Natural killer cell (primary cell): ENCODE data around the gene HDAC1. TPM values are rescaled to one million over a fixed set of nuclear protein-coding genes. Genes with fewer than 3 reads are reported as not detected.

ENCODE experiments used
- ATAC-seq, 3 donors: fragments of 150-1000 bp in 2 of 3; fragments of 200-7000 bp in 1 of 3; cut with Tn5 transposase; 1 replicate in 1 of 3; 2 replicates in 2 of 3; pipeline ENCODE4 v1.10.0; 2021; ENCODE audit warnings: mild to moderate bottlenecking in 2 of 3, moderate library complexity in 2 of 3
- DNase-seq, 2 donors: peaks; one replicate each; pipeline versions ENCODE4 v3.0.0 to v3.0.0-alpha.2; 2013 to 2021; ENCODE audit warnings: mixed read lengths in 1 of 2
- H3K27ac ChIP-seq: one replicate; pipeline ENCODE4 v1.5.1; 2013; ENCODE audit warnings: mild to moderate bottlenecking, low read length
- H3K27me3 ChIP-seq: one replicate; pipeline ENCODE4 v1.6.1; 2013; ENCODE audit warnings: low read length; ENCODE audit not compliant: control insufficient read depth, insufficient read depth
- H3K36me3 ChIP-seq: one replicate; pipeline ENCODE4 v1.6.1; 2013; ENCODE audit warnings: low read length; ENCODE audit not compliant: control insufficient read depth, insufficient read depth
- H3K4me1 ChIP-seq: one replicate; pipeline ENCODE4 v1.6.1; 2013; ENCODE audit warnings: low read length; ENCODE audit not compliant: control insufficient read depth, insufficient read depth
- H3K4me3 ChIP-seq: one replicate; pipeline ENCODE4 v1.5.1; 2013; ENCODE audit warnings: low read length
- H3K9me3 ChIP-seq: one replicate; pipeline ENCODE4 v1.6.1; 2013; ENCODE audit warnings: low read length; ENCODE audit not compliant: control insufficient read depth, insufficient read depth
- H3K27ac Mint-ChIP-seq, 2 donors: one replicate each; pipeline ENCODE4 v1.8.0; 2022; ENCODE audit warnings: mild to moderate bottlenecking in 2 of 2, mixed read lengths in 2 of 2, moderate library complexity in 1 of 2
- H3K27me3 Mint-ChIP-seq, 2 donors: one replicate each; pipeline ENCODE4 v1.8.0; 2022; ENCODE audit warnings: low read depth in 2 of 2, mixed read lengths in 2 of 2
- H3K36me3 Mint-ChIP-seq: one replicate; pipeline ENCODE4 v1.8.0; 2022; ENCODE audit warnings: mixed read lengths
- H3K4me1 Mint-ChIP-seq, 2 donors: one replicate each; pipeline ENCODE4 v1.8.0; 2022; ENCODE audit warnings: mixed read lengths in 2 of 2
- H3K4me3 Mint-ChIP-seq: one replicate; pipeline ENCODE4 v1.8.0; 2022; ENCODE audit warnings: mild to moderate bottlenecking, moderate library complexity, mixed read lengths
- H3K9me3 Mint-ChIP-seq, 2 donors: one replicate each; pipeline ENCODE4 v1.8.0; 2022; ENCODE audit warnings: mixed read lengths in 2 of 2
- WGBS: methylation state at CpG from one replicate; pipeline ENCODE4 v1.1.7; 2013; ENCODE audit warnings: missing lambda C conversion rate; ENCODE audit not compliant: insufficient coverage; 5-methylcytosine and 5-hydroxymethylcytosine counted together
- intact Hi-C: fragments of 100-400 bp; cut with micrococcal nuclease; formaldehyde crosslinking; loops from one replicate; pipeline ENCODE4 v1.14.2; 2022
- total RNA-seq, 4 donors: library from RNA; stranded (reverse); fragments of 120-200 nt in 1 of 4; gene quantifications; one replicate each; pipeline versions ENCODE4 v1.2.3 to v1.2.4, GENCODE V29; 2013 to 2022
- TF ChIP-seq, protein P1 (sequence below): fragments of 200-600 bp; IDR thresholded peaks from one replicate; pipeline ENCODE4 v1.8.0; 2022; ENCODE audit warnings: antibody characterized with exemption

The HDAC1 gene
- total RNA-seq, 3 donors from 2014 or later (not counting 1 experiment from before 2014, with no cell fraction given), result 110 to 133 (median 125) TPM

DNA sequence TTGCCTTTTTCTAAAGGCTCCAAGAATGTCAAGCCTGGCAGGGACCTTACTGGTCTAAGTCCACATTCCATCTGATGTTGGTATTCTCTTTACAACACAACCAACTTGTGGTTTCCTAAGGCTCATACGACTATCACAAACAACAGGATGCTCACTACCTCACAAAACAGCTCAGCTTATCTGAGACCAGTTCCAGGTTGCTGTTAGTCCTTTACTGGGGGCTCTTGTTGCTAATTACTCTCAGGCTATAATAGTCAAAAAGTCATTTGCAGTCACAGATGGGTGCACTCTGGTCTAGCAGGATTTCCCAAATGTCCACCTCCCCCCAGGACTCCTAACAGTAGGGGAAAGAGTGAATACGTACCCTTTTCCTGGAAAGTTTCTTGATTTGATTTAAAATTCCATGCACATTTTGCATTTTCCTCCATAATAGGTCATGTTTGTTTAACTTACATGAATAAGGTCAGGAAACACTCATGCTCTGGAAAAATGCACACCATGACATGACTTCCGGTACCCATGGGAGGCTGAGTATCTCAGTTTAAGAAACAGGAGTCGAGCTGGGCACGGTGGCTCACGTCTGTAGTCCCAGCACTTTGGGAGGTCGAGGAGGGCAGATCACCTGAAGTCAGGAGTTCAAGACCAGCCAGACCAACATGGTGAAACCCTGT lies 24.8 kb upstream of the HDAC1 start:
- ATAC-seq (peak in 1 of 3 donors; percentile 44), DNase-seq (peak in 1 of 2 donors; percentile 61)
- no peaks in the 10 kb centered on the region for H3K27me3 ChIP-seq
- no peak overlapping the region for H3K27ac ChIP-seq
- peaks cover 60% of the 10 kb centered on the region for H3K4me1 ChIP-seq
- H3K4me3 Mint-ChIP-seq, result peak overlapping the region; percentile 76
- intact Hi-C loops, result no loop called here
- no peaks in the 10 kb centered on the region for H3K9me3 Mint-ChIP-seq
- no peaks in the 10 kb centered on the region for H3K9me3 ChIP-seq
- 76% methylated on average over 6 of the region's 7 CpGs for WGBS
- peak overlapping the region; percentile 82 to 83 for H3K27ac Mint-ChIP-seq
- H3K36me3 Mint-ChIP-seq, result no peaks in the 10 kb centered on the region
- peaks cover 13% of the 10 kb centered on the region for H3K36me3 ChIP-seq
- H3K27me3 Mint-ChIP-seq, result no peaks in the 10 kb centered on the region
- TF ChIP-seq, protein P1, sequence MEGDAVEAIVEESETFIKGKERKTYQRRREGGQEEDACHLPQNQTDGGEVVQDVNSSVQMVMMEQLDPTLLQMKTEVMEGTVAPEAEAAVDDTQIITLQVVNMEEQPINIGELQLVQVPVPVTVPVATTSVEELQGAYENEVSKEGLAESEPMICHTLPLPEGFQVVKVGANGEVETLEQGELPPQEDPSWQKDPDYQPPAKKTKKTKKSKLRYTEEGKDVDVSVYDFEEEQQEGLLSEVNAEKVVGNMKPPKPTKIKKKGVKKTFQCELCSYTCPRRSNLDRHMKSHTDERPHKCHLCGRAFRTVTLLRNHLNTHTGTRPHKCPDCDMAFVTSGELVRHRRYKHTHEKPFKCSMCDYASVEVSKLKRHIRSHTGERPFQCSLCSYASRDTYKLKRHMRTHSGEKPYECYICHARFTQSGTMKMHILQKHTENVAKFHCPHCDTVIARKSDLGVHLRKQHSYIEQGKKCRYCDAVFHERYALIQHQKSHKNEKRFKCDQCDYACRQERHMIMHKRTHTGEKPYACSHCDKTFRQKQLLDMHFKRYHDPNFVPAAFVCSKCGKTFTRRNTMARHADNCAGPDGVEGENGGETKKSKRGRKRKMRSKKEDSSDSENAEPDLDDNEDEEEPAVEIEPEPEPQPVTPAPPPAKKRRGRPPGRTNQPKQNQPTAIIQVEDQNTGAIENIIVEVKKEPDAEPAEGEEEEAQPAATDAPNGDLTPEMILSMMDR, result no peak
- H3K4me1 Mint-ChIP-seq, result peaks cover 32 to 48% of the 10 kb centered on the region in 2 donors
- H3K4me3 ChIP-seq, result no peak overlapping the region

DNA sequence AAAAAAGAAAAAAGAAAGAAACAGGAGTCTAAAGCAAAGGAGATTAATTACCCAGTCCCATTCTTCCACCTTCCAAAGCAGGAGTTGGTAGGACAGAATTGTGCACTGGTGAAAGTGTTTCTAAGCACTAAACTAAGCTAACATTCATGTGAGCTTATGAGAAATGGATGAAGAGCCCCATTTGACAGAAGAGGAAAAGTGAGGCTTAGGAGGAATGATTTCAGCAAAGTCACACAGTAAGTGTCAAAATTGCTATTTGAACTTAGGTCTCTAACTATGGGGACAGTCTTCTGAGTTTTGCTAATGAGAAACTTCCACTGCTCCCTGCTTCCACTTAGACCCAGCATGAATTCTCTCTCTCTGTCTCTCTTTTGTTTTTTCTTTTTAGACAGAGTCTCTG lies 22.1 kb upstream of the HDAC1 start:
- H3K27ac ChIP-seq, result no peak overlapping the region
- H3K9me3 Mint-ChIP-seq, result no peaks in the 10 kb centered on the region
- peaks cover 48 to 65% of the 10 kb centered on the region in 2 donors for H3K4me1 Mint-ChIP-seq
- intact Hi-C loops, result no loop called here
- H3K4me3 Mint-ChIP-seq, result no peak overlapping the region
- H3K27ac Mint-ChIP-seq, result peak overlapping the region; percentile 33 to 61
- H3K36me3 ChIP-seq, result peaks cover 11% of the 10 kb centered on the region
- H3K36me3 Mint-ChIP-seq, result no peaks in the 10 kb centered on the region
- peaks cover 70% of the 10 kb centered on the region for H3K4me1 ChIP-seq
- no peak for DNase-seq
- TF ChIP-seq, protein P1, result no peak
- no peak overlapping the region for H3K4me3 ChIP-seq
- H3K27me3 Mint-ChIP-seq, result no peaks in the 10 kb centered on the region
- no peaks in the 10 kb centered on the region for H3K27me3 ChIP-seq
- H3K9me3 ChIP-seq, result no peaks in the 10 kb centered on the region
- no peak for ATAC-seq

DNA sequence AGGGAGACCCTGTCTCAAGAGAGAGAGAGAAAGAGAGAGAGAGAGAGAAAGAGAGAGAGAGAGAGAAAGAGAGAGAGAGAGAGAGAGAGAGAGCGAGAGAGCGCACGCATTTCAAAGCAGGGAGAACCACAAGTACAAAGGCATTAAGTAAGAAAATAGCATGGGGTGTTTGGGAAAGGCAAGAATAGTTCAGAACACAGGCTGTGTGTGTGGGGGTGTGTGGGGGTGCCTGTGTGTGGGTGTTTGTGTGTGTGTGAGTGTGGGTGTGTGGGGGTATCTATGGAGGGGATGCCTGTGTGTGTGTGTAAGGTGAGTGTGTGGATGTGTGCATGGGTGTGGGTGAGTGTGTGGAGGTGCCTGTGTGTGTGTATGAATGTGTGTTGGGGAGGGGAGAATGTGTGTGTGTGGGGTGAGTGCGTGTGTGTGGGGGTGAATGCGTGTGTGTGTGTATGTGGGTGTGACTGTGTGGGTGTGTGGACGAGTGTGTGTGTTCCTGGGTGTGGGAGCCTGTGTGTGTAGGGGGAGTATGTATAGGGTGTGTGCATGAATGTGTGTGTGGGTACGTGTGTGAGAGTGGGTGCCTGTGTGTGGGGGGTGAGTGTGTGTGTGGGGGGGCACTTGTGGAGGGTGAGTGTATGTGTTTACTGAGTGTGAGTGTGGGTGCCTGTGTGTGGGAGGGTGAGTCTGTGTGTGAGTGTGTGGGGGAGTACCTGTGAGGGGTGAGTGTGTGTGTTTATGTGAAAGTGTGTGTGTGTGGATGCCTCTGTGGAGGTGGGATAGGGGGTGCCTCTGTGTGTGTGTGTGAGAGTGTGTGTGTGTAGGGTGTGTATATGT lies 19.1 kb upstream of the HDAC1 start:
- intact Hi-C loops, result no loop called here
- Histone ChIP-seq H3K4me1 (peaks cover 53% of the 10 kb centered on the region), H3K36me3 (peaks cover 37% of the 10 kb centered on the region)

More for the DNA sequence above, 19.1 kb upstream of the HDAC1 start:
- Mint-ChIP-seq H3K36me3 (no peaks in the 10 kb centered on the region), H3K4me3 (peak overlapping the region; percentile 68), H3K27me3 (no peaks in the 10 kb centered on the region), H3K27ac (peak overlapping the region; percentile 90 to 91), H3K9me3 (no peaks in the 10 kb centered on the region), H3K4me1 (peaks cover 32 to 49% of the 10 kb centered on the region in 2 donors)
- Histone ChIP-seq H3K9me3 (no peaks in the 10 kb centered on the region), H3K4me3 (no peak overlapping the region), H3K27ac (peak overlapping the region; percentile 52), H3K27me3 (no peaks in the 10 kb centered on the region)
- peak; percentile 5 to 36 (median 10) for ATAC-seq
- TF ChIP-seq, protein P1, result no peak
- DNase-seq, result peak in 1 of 2 donors; percentile 62
- 33% methylated on average over 7 of the region's 7 CpGs for WGBS
